IPS DF 6.9 (cell line): ENCODE data around the gene UGT1A10.

ENCODE experiments used
- DNase-seq: peaks from one replicate; pipeline ENCODE4 v3.0.0-alpha.2; 2013; ENCODE audit warnings: low read depth, low spot score
- H3K27ac ChIP-seq: one replicate; pipeline ENCODE4 v1.5.1; 2013; ENCODE audit warnings: low read length, control low read depth
- H3K27me3 ChIP-seq: 2 replicates; pipeline ENCODE4 v1.6.1; 2013; ENCODE audit warnings: mild to moderate bottlenecking, low read length; ENCODE audit not compliant: control insufficient read depth, insufficient read depth
- H3K36me3 ChIP-seq: 2 replicates; pipeline ENCODE4 v1.6.1; 2013; ENCODE audit warnings: low read length; ENCODE audit not compliant: control insufficient read depth, insufficient read depth
- H3K4me1 ChIP-seq: 2 replicates; pipeline ENCODE4 v1.6.1; 2013; ENCODE audit warnings: low read length; ENCODE audit not compliant: control insufficient read depth, insufficient read depth
- H3K4me3 ChIP-seq: 2 replicates; pipeline ENCODE4 v1.5.1; 2013; ENCODE audit warnings: mild to moderate bottlenecking, low read length
- H3K9me3 ChIP-seq: 2 replicates; pipeline ENCODE4 v1.6.1; 2013; ENCODE audit warnings: low read length, inconsistent platforms; ENCODE audit not compliant: control insufficient read depth, insufficient read depth
- WGBS: extraction: QIAGEN DNeasy Blood & Tissue Kit; methylation state at CpG from one replicate; pipeline ENCODE4 v1.1.7; 2013; ENCODE audit warnings: mixed read lengths, missing lambda C conversion rate; ENCODE audit not compliant: insufficient read length, insufficient coverage; 5-methylcytosine and 5-hydroxymethylcytosine counted together

Gene UGT1A10

GRCh38 chr2:233674995-233675394, 38.7 kb downstream of the UGT1A10 start:
- no peaks in the 10 kb centered on the region for H3K27me3 ChIP-seq
- H3K36me3 ChIP-seq = no peaks in the 10 kb centered on the region
- no peak overlapping the region for H3K4me3 ChIP-seq
- no peaks in the 10 kb centered on the region for H3K4me1 ChIP-seq
- no peak overlapping the region for H3K27ac ChIP-seq
- no CpG with 5 or more reads among the region's 4 CpGs for whole genome bisulfite sequencing
- H3K9me3 ChIP-seq = no peaks in the 10 kb centered on the region
- DNase-seq = no peak

- H3K4me1 ChIP-seq = no peaks in the 10 kb centered on the region
- H3K4me3 ChIP-seq = no peak overlapping the region
- no peaks in the 10 kb centered on the region for H3K9me3 ChIP-seq
- no peak overlapping the region for H3K27ac ChIP-seq
- DNase-seq = no peak
- no CpG with 5 or more reads among the region's 2 CpGs for WGBS
- H3K27me3 ChIP-seq = no peaks in the 10 kb centered on the region
- no peaks in the 10 kb centered on the region for H3K36me3 ChIP-seq
Measured at GRCh38 chr2:233676046-233676445, 39.8 kb downstream of the UGT1A10 start.

GRCh38 chr2:233679196-233679595, 42.9 kb downstream of the UGT1A10 start:
- DNase-seq = no peak
- Histone ChIP-seq H3K27ac (no peak overlapping the region), H3K4me1 (no peaks in the 10 kb centered on the region), H3K27me3 (no peaks in the 10 kb centered on the region), H3K4me3 (no peak overlapping the region), H3K36me3 (no peaks in the 10 kb centered on the region), H3K9me3 (no peaks in the 10 kb centered on the region)
- no CpG with 5 or more reads among the region's 4 CpGs for WGBS

GRCh38 chr2:233680361-233681045, 44.3 kb downstream of the UGT1A10 start:
- Histone ChIP-seq H3K27me3 (no peaks in the 10 kb centered on the region), H3K4me1 (no peaks in the 10 kb centered on the region), H3K36me3 (no peaks in the 10 kb centered on the region), H3K9me3 (no peaks in the 10 kb centered on the region), H3K4me3 (no peak overlapping the region), H3K27ac (no peak overlapping the region)
- DNase-seq = no peak
- WGBS = no CpG with 5 or more reads among the region's 4 CpGs

- no peak for DNase-seq
- 100% methylated on average over 2 of the region's 5 CpGs for WGBS
- Histone ChIP-seq H3K4me3 (no peak within 1 kb of the TSS), H3K36me3 (no peaks in the 10 kb centered on the region), H3K27me3 (no peaks in the 10 kb centered on the region), H3K4me1 (no peaks in the 10 kb centered on the region), H3K27ac (no peak within 1 kb of the TSS), H3K9me3 (no peaks in the 10 kb centered on the region)
Measured at GRCh38 chr2:233681521-233682099, 45.4 kb downstream of the UGT1A10 start, which contains the start of gene UGT1A7. TSS of gene UGT1A7 (plus strand) at chr2:233681901. CDS start at chr2:233681938, 37 bp downstream.

- Histone ChIP-seq H3K27me3 (no peaks in the 10 kb centered on the region), H3K9me3 (no peaks in the 10 kb centered on the region), H3K36me3 (no peaks in the 10 kb centered on the region), H3K4me1 (no peaks in the 10 kb centered on the region), H3K4me3 (no peak overlapping the region), H3K27ac (no peak overlapping the region)
- WGBS = no CpG with 5 or more reads among the region's 1 CpG
- DNase-seq = no peak
Measured at GRCh38 chr2:233684640-233685039, 48.4 kb downstream of the UGT1A10 start.

GRCh38 chr2:233686928-233687327, 50.7 kb downstream of the UGT1A10 start:
- no CpG with 5 or more reads among the region's 5 CpGs for WGBS
- DNase-seq = no peak
- H3K4me1 ChIP-seq = peaks cover 2% of the 10 kb centered on the region; the same call in 1 of the 2 replicates

GRCh38 chr2:233688341-233688740, 52.1 kb downstream of the UGT1A10 start:
- no peaks in the 10 kb centered on the region for H3K36me3 ChIP-seq
- WGBS = no CpG with 5 or more reads among the region's 5 CpGs
- H3K27me3 ChIP-seq = no peaks in the 10 kb centered on the region
- no peaks in the 10 kb centered on the region for H3K9me3 ChIP-seq
- H3K27ac ChIP-seq = no peak overlapping the region
- peaks cover 2% of the 10 kb centered on the region; the same call in 1 of the 2 replicates for H3K4me1 ChIP-seq
- DNase-seq = no peak
- no peak overlapping the region for H3K4me3 ChIP-seq

More at GRCh38 chr2:233686928-233687327, 50.7 kb downstream of the UGT1A10 start:
- no peak overlapping the region for H3K4me3 ChIP-seq
- H3K36me3 ChIP-seq = no peaks in the 10 kb centered on the region
- no peak overlapping the region for H3K27ac ChIP-seq
- no peaks in the 10 kb centered on the region for H3K9me3 ChIP-seq
- H3K27me3 ChIP-seq = no peaks in the 10 kb centered on the region

GRCh38 chr2:233689031-233689430, 52.8 kb downstream of the UGT1A10 start:
- H3K36me3 ChIP-seq = no peaks in the 10 kb centered on the region
- DNase-seq = no peak
- no peaks in the 10 kb centered on the region for H3K9me3 ChIP-seq
- H3K27ac ChIP-seq = no peak overlapping the region
- H3K4me3 ChIP-seq = no peak overlapping the region
- peaks cover 2% of the 10 kb centered on the region; the same call in 1 of the 2 replicates for H3K4me1 ChIP-seq
- H3K27me3 ChIP-seq = no peaks in the 10 kb centered on the region

GRCh38 chr2:233689501-233689900, 53.3 kb downstream of the UGT1A10 start:
- Histone ChIP-seq H3K36me3 (no peaks in the 10 kb centered on the region), H3K27ac (no peak overlapping the region), H3K4me3 (no peak overlapping the region), H3K9me3 (no peaks in the 10 kb centered on the region), H3K27me3 (no peaks in the 10 kb centered on the region), H3K4me1 (peaks cover 2% of the 10 kb centered on the region; the same call in 1 of the 2 replicates)
- no CpG with 5 or more reads among the region's 3 CpGs for WGBS
- no peak for DNase-seq

GRCh38 chr2:233690444-233690843, 54.2 kb downstream of the UGT1A10 start:
- Histone ChIP-seq H3K4me1 (peaks cover 2% of the 10 kb centered on the region; the same call in 1 of the 2 replicates), H3K27me3 (no peaks in the 10 kb centered on the region), H3K27ac (no peak overlapping the region), H3K9me3 (no peaks in the 10 kb centered on the region), H3K36me3 (no peaks in the 10 kb centered on the region), H3K4me3 (no peak overlapping the region)
- WGBS = no CpG with 5 or more reads among the region's 4 CpGs
- DNase-seq = no peak
